H1 (cell line): Measurements from ENCODE around the gene KRT85. TPM values are rescaled to one million over a fixed set of nuclear protein-coding genes. Genes with fewer than 3 reads are reported as not detected.

ENCODE experiments used
- ASH2L ChIP-seq: fragments of 200-600, 300-600 bp; sonication (generic); IDR thresholded peaks from one replicate; pipeline ENCODE4 v1.7.1; 2017; ENCODE audit warnings: low read length
- BCL11A ChIP-seq, 2 experiments: IDR thresholded peaks; one replicate each; pipeline ENCODE4 v1.6.1; 2011; ENCODE audit warnings: low read depth in 2 of 2, low read length in 2 of 2, mild to moderate bottlenecking in 2 of 2
- CEBPB ChIP-seq: IDR thresholded peaks from 2 replicates; pipeline ENCODE4 v1.6.1; 2012; ENCODE audit warnings: low read depth, low read length
- MAFK ChIP-seq: IDR thresholded peaks from 2 replicates; pipeline ENCODE4 v1.6.1; 2012; ENCODE audit warnings: low read depth, mild to moderate bottlenecking, improper control_type of control experiment, low read length
- MAX ChIP-seq: IDR thresholded peaks from 2 replicates; pipeline ENCODE4 v1.6.1; 2012; ENCODE audit warnings: inconsistent platforms
- NRF1 ChIP-seq: IDR thresholded peaks from 2 replicates; pipeline ENCODE4 v1.6.1; 2011; ENCODE audit warnings: mild to moderate bottlenecking, low read depth, low read length, improper control_type of control experiment
- SAP30 ChIP-seq: fragments of 300-600 bp; sonication (generic); IDR thresholded peaks from 2 replicates; pipeline ENCODE4 v1.7.1; 2012; ENCODE audit warnings: low read length, moderate library complexity, mild to moderate bottlenecking, inconsistent platforms; ENCODE audit not compliant: insufficient read depth, insufficient replicate concordance
- SIRT6 ChIP-seq: IDR thresholded peaks from one replicate; pipeline ENCODE4 v1.7.1; 2012; ENCODE audit warnings: low read length, inconsistent platforms
- SUZ12 ChIP-seq: fragments of 200-600 bp; sonication (generic); IDR thresholded peaks from 2 replicates; pipeline ENCODE4 v1.6.1; 2012; ENCODE audit warnings: mild to moderate bottlenecking, inconsistent platforms, low read length, moderate library complexity, mixed read lengths
- TAF1 ChIP-seq: IDR thresholded peaks from 2 replicates; pipeline ENCODE4 v1.6.1; 2011; ENCODE audit warnings: mild to moderate bottlenecking, low read depth, low read length
- polyA plus RNA-seq, 7 experiments: library from polyadenylated mRNA; depleted of rRNA in 3 of 7; stranded (reverse) in 5 of 7; unstranded in 2 of 7; fragments of >200 nt in 5 of 7; fragments of 200-250 nt in 2 of 7; gene quantifications; 1 replicate in 5 of 7; 2 replicates in 1 of 7; 4 replicates in 1 of 7; pipeline versions ENCODE4 v1.2.1 to v1.2.3, GENCODE V29; 2011 to 2013; ENCODE audit warnings: missing spikeins in 2 of 7, mixed read lengths in 2 of 7
- total RNA-seq: library from RNA; stranded (reverse); fragmentation: NEBNext Ultra II Directional; extraction: Animal tissue kit (Norgen Biotek cat#: 25700); gene quantifications from 2 replicates; pipeline ENCODE4 v1.2.1, GENCODE V29; 2021
- TF ChIP-seq, protein P1 (sequence below): fragments of 300-600 bp; sonication (generic); IDR thresholded peaks from 2 replicates; pipeline ENCODE4 v1.7.1; 2012; ENCODE audit warnings: low read length, moderate library complexity, mild to moderate bottlenecking, inconsistent platforms; ENCODE audit not compliant: insufficient replicate concordance

Gene KRT85
- total and polyA plus RNA-seq, 2 of the 8 experiments (the other 6 are each of a cell fraction or from before 2014, with no cell fraction given), result not detected

DNA sequence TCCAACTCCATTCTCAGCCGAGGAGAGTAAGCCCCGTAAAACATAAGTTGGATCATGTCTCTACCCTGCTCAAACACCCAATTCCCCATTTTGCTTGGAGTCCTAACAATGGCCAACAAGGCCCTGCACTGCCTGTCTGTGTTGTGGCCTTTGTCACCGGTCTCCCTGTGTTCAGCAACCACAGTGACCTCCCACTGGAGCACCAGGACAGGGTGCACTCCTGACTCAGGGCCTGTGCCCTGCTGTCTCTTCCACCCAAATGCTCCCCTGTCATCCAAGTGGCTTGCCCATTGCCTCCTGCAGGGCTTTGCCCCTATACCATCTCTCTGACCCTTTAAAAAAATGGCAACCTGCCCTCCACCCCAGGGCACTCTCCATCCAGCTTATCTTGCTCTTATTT lies 4.4 kb upstream of the KRT85 start (continued):
- TF ChIP-seq, protein P1, sequence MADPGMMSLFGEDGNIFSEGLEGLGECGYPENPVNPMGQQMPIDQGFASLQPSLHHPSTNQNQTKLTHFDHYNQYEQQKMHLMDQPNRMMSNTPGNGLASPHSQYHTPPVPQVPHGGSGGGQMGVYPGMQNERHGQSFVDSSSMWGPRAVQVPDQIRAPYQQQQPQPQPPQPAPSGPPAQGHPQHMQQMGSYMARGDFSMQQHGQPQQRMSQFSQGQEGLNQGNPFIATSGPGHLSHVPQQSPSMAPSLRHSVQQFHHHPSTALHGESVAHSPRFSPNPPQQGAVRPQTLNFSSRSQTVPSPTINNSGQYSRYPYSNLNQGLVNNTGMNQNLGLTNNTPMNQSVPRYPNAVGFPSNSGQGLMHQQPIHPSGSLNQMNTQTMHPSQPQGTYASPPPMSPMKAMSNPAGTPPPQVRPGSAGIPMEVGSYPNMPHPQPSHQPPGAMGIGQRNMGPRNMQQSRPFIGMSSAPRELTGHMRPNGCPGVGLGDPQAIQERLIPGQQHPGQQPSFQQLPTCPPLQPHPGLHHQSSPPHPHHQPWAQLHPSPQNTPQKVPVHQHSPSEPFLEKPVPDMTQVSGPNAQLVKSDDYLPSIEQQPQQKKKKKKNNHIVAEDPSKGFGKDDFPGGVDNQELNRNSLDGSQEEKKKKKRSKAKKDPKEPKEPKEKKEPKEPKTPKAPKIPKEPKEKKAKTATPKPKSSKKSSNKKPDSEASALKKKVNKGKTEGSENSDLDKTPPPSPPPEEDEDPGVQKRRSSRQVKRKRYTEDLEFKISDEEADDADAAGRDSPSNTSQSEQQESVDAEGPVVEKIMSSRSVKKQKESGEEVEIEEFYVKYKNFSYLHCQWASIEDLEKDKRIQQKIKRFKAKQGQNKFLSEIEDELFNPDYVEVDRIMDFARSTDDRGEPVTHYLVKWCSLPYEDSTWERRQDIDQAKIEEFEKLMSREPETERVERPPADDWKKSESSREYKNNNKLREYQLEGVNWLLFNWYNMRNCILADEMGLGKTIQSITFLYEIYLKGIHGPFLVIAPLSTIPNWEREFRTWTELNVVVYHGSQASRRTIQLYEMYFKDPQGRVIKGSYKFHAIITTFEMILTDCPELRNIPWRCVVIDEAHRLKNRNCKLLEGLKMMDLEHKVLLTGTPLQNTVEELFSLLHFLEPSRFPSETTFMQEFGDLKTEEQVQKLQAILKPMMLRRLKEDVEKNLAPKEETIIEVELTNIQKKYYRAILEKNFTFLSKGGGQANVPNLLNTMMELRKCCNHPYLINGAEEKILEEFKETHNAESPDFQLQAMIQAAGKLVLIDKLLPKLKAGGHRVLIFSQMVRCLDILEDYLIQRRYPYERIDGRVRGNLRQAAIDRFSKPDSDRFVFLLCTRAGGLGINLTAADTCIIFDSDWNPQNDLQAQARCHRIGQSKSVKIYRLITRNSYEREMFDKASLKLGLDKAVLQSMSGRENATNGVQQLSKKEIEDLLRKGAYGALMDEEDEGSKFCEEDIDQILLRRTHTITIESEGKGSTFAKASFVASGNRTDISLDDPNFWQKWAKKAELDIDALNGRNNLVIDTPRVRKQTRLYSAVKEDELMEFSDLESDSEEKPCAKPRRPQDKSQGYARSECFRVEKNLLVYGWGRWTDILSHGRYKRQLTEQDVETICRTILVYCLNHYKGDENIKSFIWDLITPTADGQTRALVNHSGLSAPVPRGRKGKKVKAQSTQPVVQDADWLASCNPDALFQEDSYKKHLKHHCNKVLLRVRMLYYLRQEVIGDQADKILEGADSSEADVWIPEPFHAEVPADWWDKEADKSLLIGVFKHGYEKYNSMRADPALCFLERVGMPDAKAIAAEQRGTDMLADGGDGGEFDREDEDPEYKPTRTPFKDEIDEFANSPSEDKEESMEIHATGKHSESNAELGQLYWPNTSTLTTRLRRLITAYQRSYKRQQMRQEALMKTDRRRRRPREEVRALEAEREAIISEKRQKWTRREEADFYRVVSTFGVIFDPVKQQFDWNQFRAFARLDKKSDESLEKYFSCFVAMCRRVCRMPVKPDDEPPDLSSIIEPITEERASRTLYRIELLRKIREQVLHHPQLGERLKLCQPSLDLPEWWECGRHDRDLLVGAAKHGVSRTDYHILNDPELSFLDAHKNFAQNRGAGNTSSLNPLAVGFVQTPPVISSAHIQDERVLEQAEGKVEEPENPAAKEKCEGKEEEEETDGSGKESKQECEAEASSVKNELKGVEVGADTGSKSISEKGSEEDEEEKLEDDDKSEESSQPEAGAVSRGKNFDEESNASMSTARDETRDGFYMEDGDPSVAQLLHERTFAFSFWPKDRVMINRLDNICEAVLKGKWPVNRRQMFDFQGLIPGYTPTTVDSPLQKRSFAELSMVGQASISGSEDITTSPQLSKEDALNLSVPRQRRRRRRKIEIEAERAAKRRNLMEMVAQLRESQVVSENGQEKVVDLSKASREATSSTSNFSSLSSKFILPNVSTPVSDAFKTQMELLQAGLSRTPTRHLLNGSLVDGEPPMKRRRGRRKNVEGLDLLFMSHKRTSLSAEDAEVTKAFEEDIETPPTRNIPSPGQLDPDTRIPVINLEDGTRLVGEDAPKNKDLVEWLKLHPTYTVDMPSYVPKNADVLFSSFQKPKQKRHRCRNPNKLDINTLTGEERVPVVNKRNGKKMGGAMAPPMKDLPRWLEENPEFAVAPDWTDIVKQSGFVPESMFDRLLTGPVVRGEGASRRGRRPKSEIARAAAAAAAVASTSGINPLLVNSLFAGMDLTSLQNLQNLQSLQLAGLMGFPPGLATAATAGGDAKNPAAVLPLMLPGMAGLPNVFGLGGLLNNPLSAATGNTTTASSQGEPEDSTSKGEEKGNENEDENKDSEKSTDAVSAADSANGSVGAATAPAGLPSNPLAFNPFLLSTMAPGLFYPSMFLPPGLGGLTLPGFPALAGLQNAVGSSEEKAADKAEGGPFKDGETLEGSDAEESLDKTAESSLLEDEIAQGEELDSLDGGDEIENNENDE, result no peak
- no peak for TF ChIP-seq CEBPB
- TF ChIP-seq SAP30, result no peak
- no peak for TF ChIP-seq NRF1
- TF ChIP-seq MAX, result no peak
- TF ChIP-seq MAFK, result no peak
- TF ChIP-seq SUZ12, result no peak
- TF ChIP-seq BCL11A (IDR thresholded peaks at IDR 0.05; ENCODE audit: low read depth in 2 of 2, low read length in 2 of 2), result no peak
- no peak for TF ChIP-seq TAF1
- no peak for TF ChIP-seq SIRT6
- TF ChIP-seq ASH2L, result no peak
